ENCODE data around the gene TBL1X. TPM values are rescaled to one million over a fixed set of nuclear protein-coding genes. Genes with fewer than 3 reads are reported as not detected.

TBL1X gene
- total and polyA plus RNA-seq, 2 of the 13 experiments (the other 11 are each of a cell fraction or from before 2014, with no cell fraction given), result 17.6 to 19.9 TPM

DNA sequence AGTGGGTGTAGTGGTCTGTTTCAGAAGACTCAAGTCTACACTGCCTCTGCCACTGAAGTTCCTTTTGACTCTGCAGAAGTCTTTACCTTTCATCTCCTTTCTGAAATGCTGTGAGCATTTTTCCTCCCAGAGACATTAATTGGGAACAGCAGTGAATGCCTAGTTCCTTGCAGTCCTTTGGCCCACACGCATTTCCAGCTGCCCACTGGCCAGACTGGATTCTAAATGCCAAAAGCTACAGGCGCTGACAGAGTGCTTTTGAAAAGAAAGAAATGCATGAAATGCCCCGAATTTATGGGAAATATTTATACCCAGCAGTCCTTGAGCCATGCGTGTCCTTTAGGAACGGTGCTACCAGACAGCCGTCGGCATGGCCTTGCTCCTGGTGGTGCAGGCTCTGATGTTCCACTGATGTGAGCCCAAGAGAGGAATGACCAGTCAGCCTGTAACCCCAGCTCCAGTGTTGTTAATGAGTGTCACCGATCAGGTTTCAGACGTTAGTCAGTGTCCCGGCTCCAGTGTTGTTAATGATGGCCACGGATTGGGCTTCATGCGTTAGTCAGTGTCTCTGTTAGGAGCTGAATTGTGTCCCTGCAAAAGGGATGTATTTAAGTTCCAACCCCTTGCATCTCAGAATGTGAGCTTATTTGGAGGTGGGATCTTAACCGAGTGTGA is 132.6 kb downstream of the TBL1X start:
- WGBS (ENCODE audit: low lambda C conversion rate), result 94% methylated on average over 8 of the region's 13 CpGs
- Histone ChIP-seq H3K9me3 (ENCODE audit: low read length) (no peaks in the 10 kb centered on the region), H3K4me1 (ENCODE audit: insufficient read depth, low read length) (no peaks in the 10 kb centered on the region), H3K36me3 (replicated peaks in 1 of 2; ENCODE audit: control insufficient read depth in 1 of 2, insufficient read depth in 2 of 2, low read length in 2 of 2) (no peaks in the 10 kb centered on the region), H3K9ac (ENCODE audit: insufficient read depth, low read depth, low read length) (no peak overlapping the region), H4K20me1 (ENCODE audit: insufficient read depth, low read length) (peaks cover 5% of the 10 kb centered on the region; the same call in 1 of the 2 replicates), H3K27me3 (ENCODE audit: control insufficient read depth in 1 of 2, insufficient read depth in 2 of 2, low read length in 2 of 2) (no peaks in the 10 kb centered on the region), H3K79me2 (ENCODE audit: insufficient read depth, low read length) (peaks cover 2% of the 10 kb centered on the region), H2AFZ (ENCODE audit: low read length) (no peak overlapping the region), H3K4me3 (replicated peaks in 1 of 3; ENCODE audit: insufficient read depth in 1 of 3, low read depth in 2 of 3, low read length in 3 of 3) (no peak overlapping the region), H3K4me2 (ENCODE audit: low read depth, low read length) (no peak overlapping the region), H3K27ac (ENCODE audit: extremely low read length, insufficient read depth, low read length) (no peak overlapping the region)
- ATAC-seq (no peak), DNase-seq (ENCODE audit: low spot score) (no peak), FAIRE-seq (no peak)
- BruUV-seq (replicated peaks), result no TSS peak
- intact Hi-C loops (cut with micrococcal nuclease; ENCODE audit: unreplicated experiment) (no loop called here), in situ Hi-C loops (cut with HindIII; ENCODE audit: extremely low pct_ligation_motif_present, low pct_unique_long_range_greater_than_20kb) (no loop called here)
- POLR2A ChIA-PET, result no interaction called here
- CTCF ChIA-PET (ENCODE audit: low intra/inter-chr PET ratio, low total read pairs), result no interaction called here
- TF ChIP-seq NFKB2 (CRISPR knock-in tag; IDR thresholded peaks at IDR 0.05; ENCODE audit: borderline replicate concordance), result no peak
- no peak for TF ChIP-seq TARDBP (CRISPR knock-in tag; IDR thresholded peaks at IDR 0.05)
- no peak for TF ChIP-seq SP2 (CRISPR knock-in tag; IDR thresholded peaks at IDR 0.05)
- no peak for TF ChIP-seq ZSCAN21 (CRISPR knock-in tag; IDR thresholded peaks at IDR 0.05; ENCODE audit: borderline replicate concordance)
- no peak for TF ChIP-seq NFKBIZ (CRISPR knock-in tag; IDR thresholded peaks at IDR 0.05)
- no peak for TF ChIP-seq ZNF510 (CRISPR knock-in tag; IDR thresholded peaks at IDR 0.05; ENCODE audit: low read depth)
- TF ChIP-seq POLR2A (IDR thresholded peaks at IDR 0.05; ENCODE audit: insufficient read depth in 1 of 2, low read depth in 2 of 2, low read length in 2 of 2), result no peak
- no peak for TF ChIP-seq ZMAT5 (CRISPR knock-in tag; IDR thresholded peaks at IDR 0.05; ENCODE audit: borderline replicate concordance, low read depth)
- no peak for TF ChIP-seq ZNF83 (CRISPR knock-in tag; IDR thresholded peaks at IDR 0.05; ENCODE audit: borderline replicate concordance)
- TF ChIP-seq ELF4 (CRISPR knock-in tag; IDR thresholded peaks at IDR 0.05; ENCODE audit: borderline replicate concordance), result no peak
- TF ChIP-seq ZNF589 (CRISPR knock-in tag; conservative IDR thresholded peaks at IDR 0.05), result no peak
- no peak for TF ChIP-seq ZBTB20 (CRISPR knock-in tag; IDR thresholded peaks at IDR 0.05; ENCODE audit: borderline replicate concordance, low read depth)
- TF ChIP-seq ZNF549 (CRISPR knock-in tag; IDR thresholded peaks at IDR 0.05), result no peak
- no peak for TF ChIP-seq ZKSCAN5 (CRISPR knock-in tag; IDR thresholded peaks at IDR 0.05)
- TF ChIP-seq TAF15 (IDR thresholded peaks at IDR 0.05; ENCODE audit: low read depth, low read length, poor library complexity, severe bottlenecking), result no peak
